SJSA1 (cell line): ENCODE measurements around the gene B4GALNT3. TPM values are rescaled to one million over a fixed set of nuclear protein-coding genes. Genes with fewer than 3 reads are reported as not detected.

Source experiments
- DNase-seq, 2 experiments: peaks; one replicate each; pipeline ENCODE4 v3.0.0-alpha.2; 2015 to 2020; ENCODE audit warnings: low spot score in 2 of 2, low read depth in 1 of 2
- H3K27ac ChIP-seq: fragments of 250-450 bp; sonication (Bioruptor Pico); 2 replicates; pipeline ENCODE4 v1.5.1; 2020; ENCODE audit warnings: mild to moderate bottlenecking, moderate library complexity
- H3K27me3 ChIP-seq: fragments of 250-450 bp; sonication (Bioruptor Pico); replicated peaks from 2 replicates; pipeline ENCODE4 v1.5.1; 2020; ENCODE audit warnings: mild to moderate bottlenecking, moderate library complexity
- H3K36me3 ChIP-seq: fragments of 250-450 bp; sonication (Bioruptor Pico); 2 replicates; pipeline ENCODE4 v1.5.1; 2020; ENCODE audit warnings: mild to moderate bottlenecking
- H3K4me1 ChIP-seq: fragments of 250-450 bp; sonication (Bioruptor Pico); replicated peaks from 2 replicates; pipeline ENCODE4 v1.6.1; 2021; ENCODE audit warnings: mild to moderate bottlenecking
- H3K4me3 ChIP-seq: fragments of 250-450 bp; sonication (Bioruptor Pico); 2 replicates; pipeline ENCODE4 v1.5.1; 2020; ENCODE audit warnings: mild to moderate bottlenecking
- H3K9me3 ChIP-seq: fragments of 250-450 bp; sonication (Bioruptor Pico); replicated peaks from 2 replicates; pipeline ENCODE4 v1.5.1; 2020; ENCODE audit warnings: mild to moderate bottlenecking
- total RNA-seq: library from RNA; depleted of rRNA; stranded (reverse); fragments of >200 nt; shearing (Covaris generic); gene quantifications from 2 replicates; pipeline ENCODE4 v1.2.3, GENCODE V29; 2014; rRNA removed

Gene B4GALNT3
- total RNA-seq, 1 experiment from 2014 or later = not detected

DNA sequence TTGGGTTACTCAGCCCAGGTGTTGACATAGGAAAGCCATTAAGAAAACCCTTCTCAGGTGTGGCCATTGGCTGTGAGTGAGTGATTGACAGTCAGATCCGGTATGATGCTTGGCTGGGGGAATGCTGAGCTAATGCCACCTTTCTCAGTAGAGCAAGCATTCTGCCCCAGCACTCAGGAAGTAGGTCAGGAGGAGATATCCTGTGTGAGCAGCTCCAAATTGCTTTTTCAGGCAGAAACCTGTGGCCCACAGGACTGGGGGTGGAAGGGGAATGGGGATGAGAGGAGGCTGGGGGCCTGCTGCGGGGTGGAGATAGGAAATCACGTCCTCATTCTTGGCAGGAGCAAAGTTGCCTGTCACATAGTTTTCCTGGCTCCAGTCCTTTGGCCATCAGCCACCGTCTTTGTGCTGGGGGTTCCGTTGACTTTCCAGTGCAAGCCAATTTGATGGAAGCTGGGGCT is 147.8 kb downstream of the B4GALNT3 start:
- Histone ChIP-seq H3K4me3 (no peak overlapping the region), H3K9me3 (no peaks in the 10 kb centered on the region)
- no peak for DNase-seq

DNA sequence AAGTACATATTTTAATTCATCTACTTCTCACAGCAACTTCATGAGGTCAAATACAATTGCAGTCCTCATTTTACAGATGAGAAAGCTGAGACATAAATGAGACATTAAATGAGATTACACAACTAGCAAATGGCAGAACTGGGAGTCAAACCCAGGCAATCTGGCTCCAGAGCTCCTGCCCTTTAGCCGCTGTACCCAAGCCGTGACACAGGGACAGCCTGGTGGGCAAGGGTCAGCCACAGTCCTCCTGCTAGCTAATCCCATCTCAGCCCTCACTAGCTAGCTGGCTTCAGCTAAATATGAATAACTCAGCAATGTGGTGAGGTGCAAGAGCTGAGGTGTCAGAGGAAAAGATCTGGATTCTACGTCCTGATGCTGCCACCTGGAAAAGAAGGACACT is 148.7 kb downstream of the B4GALNT3 start:
- H3K27ac ChIP-seq = no peak overlapping the region
- H3K9me3 ChIP-seq = no peaks in the 10 kb centered on the region
- H3K27me3 ChIP-seq = no peaks in the 10 kb centered on the region
- H3K4me1 ChIP-seq = peaks cover 8% of the 10 kb centered on the region
- no peaks in the 10 kb centered on the region for H3K36me3 ChIP-seq
- H3K4me3 ChIP-seq = no peak overlapping the region
- DNase-seq = no peak

More for the DNA sequence above, 147.8 kb downstream of the B4GALNT3 start:
- Histone ChIP-seq H3K27me3 (no peaks in the 10 kb centered on the region), H3K4me1 (peaks cover 15% of the 10 kb centered on the region), H3K36me3 (no peaks in the 10 kb centered on the region), H3K27ac (no peak overlapping the region)

DNA sequence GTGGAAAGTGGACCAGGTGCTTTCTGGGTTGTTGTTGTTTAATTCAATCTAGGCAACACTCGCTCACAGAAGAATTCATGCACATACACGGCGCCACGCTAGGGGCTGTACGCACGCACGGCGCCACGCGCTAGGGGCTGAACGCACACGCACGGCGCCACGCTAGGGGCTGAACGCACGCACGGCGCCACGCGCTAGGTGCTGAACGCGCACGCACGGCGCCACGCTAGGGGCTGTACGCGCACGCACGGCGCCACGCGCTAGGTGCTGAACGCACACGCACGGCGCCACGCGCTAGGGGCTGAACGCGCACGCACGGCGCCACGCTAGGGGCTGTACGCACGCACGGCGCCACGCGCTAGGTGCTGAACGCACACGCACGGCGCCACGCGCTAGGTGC is 149.2 kb downstream of the B4GALNT3 start:
- H3K4me3 ChIP-seq = no peak overlapping the region

DNA sequence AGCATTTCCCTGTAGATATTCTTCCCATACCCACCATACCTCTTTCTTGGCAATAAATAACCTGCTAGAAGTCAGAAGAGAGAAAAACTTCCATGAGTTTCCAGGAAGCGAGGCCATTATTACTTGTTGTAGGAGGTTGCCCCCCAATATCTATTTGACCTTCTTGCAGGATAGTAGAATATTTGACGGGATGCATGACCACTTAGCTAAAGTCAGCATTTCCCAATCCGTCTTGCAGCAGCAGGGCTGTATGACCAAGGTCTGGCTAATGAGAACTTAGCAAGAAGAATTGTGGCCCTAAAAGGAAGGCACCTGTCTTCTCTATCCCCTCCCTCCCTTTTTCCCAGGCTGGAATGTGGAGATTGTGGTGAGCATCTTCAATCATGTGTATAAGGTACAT is 152.0 kb downstream of the B4GALNT3 start:
- H3K27ac ChIP-seq = no peak overlapping the region
- no peak overlapping the region for H3K4me3 ChIP-seq
- H3K36me3 ChIP-seq = no peaks in the 10 kb centered on the region
- H3K4me1 ChIP-seq = peaks cover 8% of the 10 kb centered on the region
- DNase-seq = no peak
- no peaks in the 10 kb centered on the region for H3K9me3 ChIP-seq
- no peaks in the 10 kb centered on the region for H3K27me3 ChIP-seq

More for the DNA sequence above, 149.2 kb downstream of the B4GALNT3 start:
- Histone ChIP-seq H3K9me3 (no peaks in the 10 kb centered on the region), H3K36me3 (no peaks in the 10 kb centered on the region), H3K27me3 (no peaks in the 10 kb centered on the region), H3K27ac (no peak overlapping the region), H3K4me1 (peaks cover 8% of the 10 kb centered on the region)
- DNase-seq = no peak

DNA sequence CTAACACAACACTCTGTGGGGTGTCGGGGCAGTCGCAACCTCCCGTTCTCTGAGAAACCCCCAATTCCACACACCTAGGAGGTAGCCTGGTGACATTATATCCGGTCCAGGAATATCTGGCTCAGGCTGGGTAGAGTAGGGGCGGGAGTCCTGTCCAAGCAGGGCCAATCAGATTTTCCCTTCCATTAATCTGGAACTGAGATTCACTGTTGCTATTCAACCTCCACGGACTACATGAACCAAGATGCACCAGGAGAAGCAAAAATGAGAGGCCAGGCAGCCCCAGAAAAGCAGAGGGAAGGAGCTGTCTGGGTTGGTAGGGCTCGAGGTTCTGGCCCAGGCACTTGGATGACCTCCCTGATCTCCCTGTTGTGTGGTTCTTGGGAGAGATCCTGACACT is 152.6 kb downstream of the B4GALNT3 start:
- Histone ChIP-seq H3K27me3 (no peaks in the 10 kb centered on the region), H3K27ac (no peak overlapping the region), H3K4me1 (peaks cover 8% of the 10 kb centered on the region), H3K9me3 (no peaks in the 10 kb centered on the region), H3K4me3 (no peak overlapping the region), H3K36me3 (no peaks in the 10 kb centered on the region)
- no peak for DNase-seq

DNA sequence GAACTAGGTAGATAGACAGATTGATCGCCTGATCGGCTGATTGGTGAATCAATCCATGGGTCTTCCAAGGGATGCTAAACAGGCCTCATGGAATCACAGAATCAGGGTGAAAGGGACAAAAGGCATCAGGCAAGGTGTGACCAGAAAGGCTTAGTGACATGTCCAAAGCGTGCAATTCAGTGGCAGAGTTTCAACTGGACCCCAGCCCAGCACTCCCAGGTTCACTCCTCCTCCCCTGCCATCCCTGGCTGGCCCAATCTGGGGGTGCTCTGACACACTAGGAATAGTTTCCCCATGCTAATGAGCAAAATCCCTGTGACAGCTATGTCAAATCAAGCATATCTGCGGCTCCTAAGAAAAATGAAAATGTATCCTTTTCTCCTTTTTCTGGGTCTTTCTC is 153.1 kb downstream of the B4GALNT3 start:
- peaks cover 8% of the 10 kb centered on the region for H3K4me1 ChIP-seq
- no peaks in the 10 kb centered on the region for H3K27me3 ChIP-seq
- no peaks in the 10 kb centered on the region for H3K36me3 ChIP-seq
- no peak for DNase-seq
- H3K4me3 ChIP-seq = no peak overlapping the region
- no peaks in the 10 kb centered on the region for H3K9me3 ChIP-seq
- H3K27ac ChIP-seq = no peak overlapping the region

Other genes with a start within 250 kb of the B4GALNT3 start
- not detected in 2 replicates for gene SLC6A12, start 245.8 kb upstream of the B4GALNT3 start, total RNA-seq
- gene SLC6A13, start 197.1 kb upstream of the B4GALNT3 start, total RNA-seq = not detected in 2 replicates
- 38.1 and 65.3 TPM in 2 replicates for gene KDM5A, start 70.6 kb upstream of the B4GALNT3 start, total RNA-seq
- 20.7 and 21.0 TPM in 2 replicates for gene CCDC77, start 58.3 kb upstream of the B4GALNT3 start, total RNA-seq
- gene NINJ2, start 203.5 kb downstream of the B4GALNT3 start, total RNA-seq = not detected in 2 replicates